ENCODE data around the gene CALR3.
"Not testable (repeated sequence)": the region's sequence is repeated elsewhere in the genome, so short reads cannot be mapped to it uniquely, and the experiment has no call there.

CALR3 gene

DNA sequence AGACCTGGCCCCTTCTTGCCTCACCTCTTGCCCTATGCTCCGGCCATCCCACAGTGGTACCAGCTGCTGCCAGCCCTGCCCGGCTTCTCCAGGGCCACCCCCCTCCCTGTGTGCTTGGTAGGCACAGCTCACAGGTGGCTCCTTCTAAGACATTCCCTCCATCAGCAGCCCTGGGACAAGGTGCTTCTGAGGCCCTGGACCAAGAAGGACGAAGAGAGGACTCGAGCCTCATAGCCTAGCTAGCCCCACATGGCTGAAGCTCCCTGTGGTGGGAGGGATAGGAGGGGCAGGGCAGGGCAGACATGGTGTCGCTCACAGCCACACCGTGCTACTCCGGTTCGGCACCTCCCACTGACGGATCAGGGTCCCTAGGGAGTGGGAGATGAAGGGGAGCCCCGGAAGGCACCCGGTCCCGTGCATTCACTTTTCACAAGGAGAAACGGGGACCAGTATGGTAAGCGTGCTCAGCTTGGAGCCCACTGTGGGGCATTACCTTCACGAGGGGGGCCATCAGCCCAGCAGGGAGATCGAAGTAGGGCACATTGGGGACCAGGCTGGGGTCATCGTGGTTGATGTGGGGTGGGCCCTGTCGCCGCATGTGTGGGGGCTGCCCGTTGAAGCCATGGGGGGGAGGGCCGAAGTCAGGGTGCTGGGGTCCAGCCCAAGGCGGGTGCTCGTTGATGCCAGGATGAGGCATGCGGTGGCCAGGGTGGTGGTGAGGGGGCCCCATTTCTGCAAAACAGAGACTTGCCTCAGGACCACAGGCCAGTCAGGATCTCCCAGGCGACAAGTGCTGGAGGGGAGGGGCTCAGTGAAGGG is 26.8 kb upstream of the CALR3 start:
- no peak for DNase-seq

GRCh38 chr19:16521715-16522289 is 25.8 kb upstream of the CALR3 start:
- no peak for DNase-seq

DNA sequence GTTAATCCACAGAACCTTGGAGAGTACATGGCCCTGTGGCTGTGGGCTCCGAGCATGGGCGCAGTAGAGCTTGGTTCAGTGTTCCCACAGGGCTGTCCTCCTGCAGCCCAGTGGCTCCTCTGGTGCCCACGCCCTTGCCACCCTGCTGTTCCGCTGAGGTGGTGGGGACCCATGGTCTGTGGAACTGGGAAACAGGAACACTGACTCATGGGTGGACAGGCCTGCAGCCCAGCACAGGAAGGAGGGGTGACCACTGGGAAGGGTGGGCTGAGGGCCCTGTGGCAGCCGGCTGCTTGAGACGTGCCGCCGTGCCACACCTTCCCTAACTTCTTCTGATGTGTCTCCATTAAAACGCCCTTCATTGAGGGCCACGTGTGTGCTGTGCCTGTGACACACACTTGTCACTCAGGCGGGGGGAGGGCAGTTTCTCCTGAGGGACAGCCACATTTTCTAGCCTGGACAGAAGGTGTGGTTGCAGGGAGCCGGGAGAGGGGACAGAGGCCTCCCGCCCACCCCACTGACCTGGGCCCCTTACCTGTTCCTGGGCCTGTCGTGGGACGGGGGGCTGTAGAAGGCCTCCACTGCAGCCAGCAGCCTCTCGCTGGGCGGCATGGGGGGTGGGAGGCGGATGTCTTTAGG is 25.1 kb upstream of the CALR3 start:
- no peak for DNase-seq

DNA sequence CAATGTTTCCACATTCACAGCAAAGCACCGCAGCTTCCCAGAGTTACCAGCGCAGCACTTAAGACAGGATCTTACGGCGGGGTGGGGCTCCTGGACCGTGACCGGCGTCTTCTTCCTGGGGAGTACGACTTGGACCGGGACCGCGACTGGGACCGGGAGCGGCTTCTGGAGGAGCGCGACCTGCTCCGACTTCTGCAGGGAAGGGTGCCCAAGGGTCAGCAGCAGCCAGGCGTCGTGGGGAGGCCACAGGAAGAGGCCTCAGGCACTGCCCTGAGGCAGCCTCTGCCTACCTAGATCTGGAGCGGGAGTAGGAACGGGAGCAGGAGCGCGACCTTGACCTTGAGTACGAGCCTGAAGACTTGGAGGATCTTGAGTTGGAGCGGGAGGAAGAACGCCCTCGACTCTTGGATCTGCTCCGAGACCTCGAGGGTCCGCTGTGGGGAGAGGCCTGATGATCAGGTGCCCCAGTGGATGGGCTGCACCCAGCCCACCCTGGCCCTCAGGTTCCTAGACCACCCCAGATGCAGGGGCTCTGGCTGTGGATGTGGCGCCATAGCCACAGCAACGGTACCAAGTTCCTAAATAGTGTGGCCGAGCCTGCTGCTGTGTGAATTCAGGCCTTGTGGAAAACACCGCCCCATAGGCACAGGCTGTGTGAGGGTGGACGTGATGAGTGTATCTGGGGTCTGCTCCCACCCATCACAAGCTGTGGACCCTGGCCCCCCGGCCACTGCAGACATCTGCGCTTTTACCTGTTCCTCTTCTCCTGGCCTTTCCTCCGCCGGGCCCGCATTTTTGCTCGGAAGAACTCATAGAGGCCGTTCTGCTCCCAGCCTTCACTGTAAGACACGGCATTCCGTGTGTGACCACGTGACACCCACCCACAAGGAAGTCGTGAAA is 24.4 kb upstream of the CALR3 start:
- DNase-seq = no peak

DNA sequence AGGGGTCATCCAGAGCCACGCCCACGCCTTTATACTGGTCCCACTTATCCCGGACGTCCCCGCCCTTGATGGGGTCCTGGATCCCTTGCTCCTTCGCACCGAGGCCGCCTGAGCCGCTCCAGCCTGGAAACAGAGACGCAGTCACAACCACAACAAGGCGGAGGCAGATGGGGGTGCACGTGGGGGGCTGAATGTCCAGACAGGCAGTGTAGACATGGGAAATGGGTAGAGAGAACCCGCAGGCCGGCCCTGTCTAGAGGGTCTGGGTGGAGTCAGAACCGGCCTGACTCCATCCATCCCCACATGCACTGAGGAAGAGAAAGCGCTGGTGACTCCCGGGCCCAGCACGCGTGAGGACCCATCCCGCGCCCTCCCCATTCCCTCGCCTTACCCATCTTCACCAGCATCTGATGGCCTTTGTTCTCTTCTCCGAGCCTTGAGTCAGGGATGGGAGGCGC is 23.3 kb upstream of the CALR3 start:
- no peak for DNase-seq

GRCh38 chr19:16518483-16519229 is 22.7 kb upstream of the CALR3 start:
- DNase-seq = no peak

DNA sequence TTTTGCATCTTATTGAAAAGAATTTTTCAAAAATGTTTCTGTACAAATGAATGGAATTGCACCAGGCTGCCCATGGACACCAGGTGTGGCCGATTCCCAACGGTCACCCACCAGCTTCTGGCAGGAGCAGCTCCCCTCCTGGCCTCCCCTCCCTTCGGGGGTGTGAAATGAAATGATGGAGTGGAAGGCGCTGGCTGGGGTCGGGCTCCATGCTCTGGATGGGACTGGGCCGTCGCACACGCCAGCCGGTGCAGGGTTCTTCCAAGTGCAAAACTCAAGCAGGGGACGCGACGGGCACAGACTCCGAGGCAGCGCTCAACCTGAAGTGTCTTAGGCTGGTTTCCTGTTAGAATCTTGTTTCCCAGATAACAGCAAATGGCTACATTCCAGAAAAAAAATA is 22.1 kb upstream of the CALR3 start:
- no peak for DNase-seq

DNA sequence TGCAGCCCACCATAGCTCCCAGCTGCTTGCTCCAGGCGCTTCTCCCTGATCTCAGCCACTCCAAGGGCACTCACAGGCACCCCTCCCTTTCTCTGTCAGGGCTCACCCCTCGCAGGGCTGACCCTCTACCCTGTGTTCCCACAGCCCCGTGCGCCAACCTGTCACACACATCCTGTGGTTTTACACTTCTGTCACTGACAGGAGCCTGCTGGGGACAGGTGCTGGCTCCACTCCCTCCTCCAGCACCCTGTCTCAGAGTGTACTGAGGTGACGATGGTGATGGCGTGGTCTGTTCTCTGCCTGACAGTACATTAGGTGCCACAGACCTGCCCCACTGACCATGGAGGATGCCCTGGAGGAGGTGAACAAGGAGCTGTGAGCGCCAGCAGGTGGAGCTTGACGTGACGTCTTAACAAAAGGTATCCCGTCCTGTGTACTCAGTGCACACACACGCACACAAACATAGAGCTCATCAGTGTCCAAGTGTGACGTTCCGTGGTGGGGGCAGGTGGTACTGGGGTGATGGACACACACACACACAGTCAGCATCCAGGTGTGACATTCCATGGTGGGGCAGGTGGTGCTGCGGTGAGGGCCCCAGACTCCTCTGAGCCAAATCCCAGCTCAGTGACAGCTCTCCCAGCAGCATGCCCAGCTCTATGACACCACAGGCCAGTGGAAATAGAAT is 21.1 kb upstream of the CALR3 start:
- no peak for DNase-seq

DNA sequence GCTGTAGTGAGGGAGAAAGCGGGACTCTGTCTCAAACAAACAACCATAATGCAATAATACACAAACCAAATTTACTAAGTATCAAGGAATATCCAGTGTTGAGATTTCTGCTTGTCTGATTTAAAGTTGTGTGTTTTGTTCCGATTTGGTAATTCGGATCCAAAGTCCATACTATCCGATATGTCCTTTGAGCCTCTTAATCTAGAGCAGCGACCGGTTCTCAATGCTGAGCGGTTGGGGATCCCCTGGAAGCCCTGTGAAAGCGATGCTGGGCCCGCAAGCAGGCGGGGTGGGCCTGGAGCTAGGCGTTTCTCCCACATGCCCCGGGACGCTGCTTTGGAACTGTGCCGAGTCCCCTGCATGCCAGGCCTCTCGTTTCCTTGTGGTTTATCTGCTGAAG is 20.4 kb upstream of the CALR3 start:
- no peak for DNase-seq

- no peak for DNase-seq
Measured at GRCh38 chr19:16514383-16515019, 18.5 kb upstream of the CALR3 start.

DNA sequence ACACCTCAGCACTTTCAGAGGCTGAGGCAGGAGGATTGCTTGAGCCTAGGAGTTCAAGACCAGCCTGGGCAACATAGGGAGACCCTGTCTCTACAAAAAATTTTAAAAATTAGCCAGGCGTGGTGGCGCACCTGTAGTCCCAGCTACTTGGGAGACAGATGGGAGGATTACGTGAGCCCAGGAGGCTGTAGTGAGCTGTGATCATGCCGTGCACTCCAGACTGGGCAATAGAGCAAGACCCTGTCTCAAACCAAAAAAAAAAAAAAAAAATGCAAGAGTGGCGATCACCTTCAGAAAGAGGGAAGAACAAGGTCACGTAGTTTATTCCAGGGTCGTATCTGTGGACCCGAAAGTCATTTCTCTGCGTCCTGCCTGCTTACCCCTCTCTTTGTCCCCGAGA is 16.6 kb upstream of the CALR3 start:
- not testable (repeated sequence) for DNase-seq

DNA sequence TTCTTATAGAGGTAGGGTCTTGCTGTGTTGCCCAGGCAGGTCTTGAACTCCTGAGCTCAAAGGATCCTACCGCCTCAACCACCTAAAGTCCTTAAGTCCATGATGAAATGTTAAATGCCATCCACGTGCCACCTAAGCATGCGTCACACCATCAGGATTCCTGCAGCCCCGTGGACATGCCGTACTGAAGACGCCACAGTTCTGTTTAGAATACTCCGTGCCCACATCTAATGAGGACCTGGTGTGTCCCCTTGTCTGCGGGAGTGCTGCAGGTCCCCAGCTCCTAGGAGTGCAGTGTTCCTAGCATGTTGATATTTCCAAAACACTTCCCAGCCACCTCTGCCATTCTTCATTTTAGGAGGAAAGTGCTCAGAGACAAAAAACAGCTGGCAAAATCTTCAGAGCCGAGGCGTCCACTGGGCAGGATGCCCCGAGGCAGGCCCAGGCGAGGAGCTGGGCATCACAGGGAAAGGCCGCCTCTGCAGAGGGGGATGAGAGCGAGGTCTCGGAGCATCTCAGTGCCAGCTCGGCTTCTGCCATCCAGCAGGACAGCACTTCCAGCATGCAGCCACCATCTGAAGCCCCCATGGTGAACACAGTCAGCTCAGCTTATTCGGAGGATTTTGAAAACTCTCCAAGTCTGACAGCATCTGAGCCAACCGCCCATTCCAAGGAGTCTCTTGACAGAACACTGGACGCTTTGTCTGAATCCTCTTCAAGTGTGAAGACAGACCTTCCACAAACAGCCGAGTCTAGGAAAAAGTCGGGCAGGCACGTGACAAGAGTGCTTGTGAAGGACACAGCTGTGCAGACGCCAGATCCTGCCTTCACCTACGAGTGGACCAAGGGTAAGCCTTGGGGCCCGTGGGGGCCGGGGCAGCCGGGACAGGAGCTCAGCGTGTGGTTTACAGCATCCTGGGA is 13.4 kb upstream of the CALR3 start:
- peak; percentile 67 for DNase-seq

GRCh38 chr19:16508546-16508945 is 12.6 kb upstream of the CALR3 start:
- no peak for DNase-seq

GRCh38 chr19:16506961-16507360 is 11.0 kb upstream of the CALR3 start:
- DNase-seq = no peak

DNA sequence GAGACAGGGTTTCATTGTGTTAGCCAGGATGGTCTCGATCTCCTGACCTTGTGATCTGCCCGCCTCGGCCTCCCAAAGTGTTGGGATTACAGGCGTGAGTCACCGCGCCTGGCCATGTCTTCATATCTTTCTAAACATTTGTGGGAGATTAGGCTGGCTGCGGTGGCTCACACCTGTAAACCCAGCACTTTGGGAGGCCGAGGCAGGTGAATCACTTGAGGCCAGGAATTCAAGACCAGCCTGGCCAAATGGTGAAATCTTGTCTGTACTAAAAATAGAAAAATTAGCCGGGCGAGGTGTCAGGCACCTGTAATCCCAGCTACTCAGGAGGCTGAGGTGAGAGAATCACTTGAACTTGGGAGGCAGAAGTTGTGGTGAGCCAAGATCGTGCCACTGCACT is 10.2 kb upstream of the CALR3 start:
- not testable (repeated sequence) for DNase-seq

DNA sequence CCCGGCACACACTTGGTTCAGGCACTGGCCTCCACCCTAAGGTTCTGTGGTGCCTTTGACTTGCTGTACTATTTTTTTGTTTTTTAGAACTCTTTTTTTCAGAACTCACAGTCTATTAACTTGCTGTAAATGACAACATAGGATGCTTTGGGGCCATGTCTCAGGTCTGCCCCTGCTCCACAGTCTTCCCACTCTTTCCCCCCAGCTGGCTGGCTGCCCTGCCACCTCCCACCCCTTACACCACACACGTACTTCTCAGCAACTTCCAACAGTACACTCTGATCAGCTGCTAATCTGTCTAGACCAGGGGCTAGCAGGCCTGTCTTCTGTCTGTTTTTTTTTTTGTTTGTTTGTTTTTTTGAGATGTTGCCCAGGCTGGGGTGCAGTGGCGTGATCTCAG is 8.3 kb upstream of the CALR3 start:
- no peak for DNase-seq

- no peak for DNase-seq
Measured at GRCh38 chr19:16497837-16498236, 1.9 kb upstream of the CALR3 start.

- no peak for DNase-seq
Measured at GRCh38 chr19:16497042-16497441, 1.1 kb upstream of the CALR3 start.

- no peak for DNase-seq
Measured at GRCh38 chr19:16496613-16496983, 631 bp upstream of the CALR3 start.

DNA sequence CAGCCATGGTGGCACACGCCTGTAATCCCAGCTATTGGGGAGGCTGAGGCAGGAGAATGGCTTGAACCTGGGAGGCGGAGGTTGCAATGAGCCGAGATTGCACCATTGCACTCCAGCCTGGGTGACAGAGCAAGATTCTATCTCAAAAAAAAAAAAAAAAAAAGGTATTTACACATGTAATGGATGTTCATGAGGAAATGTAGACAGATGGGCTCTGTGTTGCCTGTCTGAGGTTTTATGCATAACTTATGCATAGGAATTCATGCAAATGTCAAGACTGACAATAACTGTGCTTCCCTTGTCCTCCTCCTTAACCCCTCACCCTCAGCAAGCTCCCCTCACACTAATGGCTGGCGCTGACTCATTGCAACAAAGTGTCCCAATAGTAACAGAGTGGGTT is 9.5 kb downstream of the CALR3 start:
- not testable (repeated sequence) for DNase-seq

Data from right hindlimb (tissue), 1 donor.